ENCODE results near the gene CHST11. TPM values are rescaled to one million over a fixed set of nuclear protein-coding genes. Genes with fewer than 3 reads are reported as not detected.

The CHST11 gene
- total and polyA plus RNA-seq, 2 of the 4 experiments (the other 2 are of a cell fraction): 1.4 to 2.7 TPM

DNA sequence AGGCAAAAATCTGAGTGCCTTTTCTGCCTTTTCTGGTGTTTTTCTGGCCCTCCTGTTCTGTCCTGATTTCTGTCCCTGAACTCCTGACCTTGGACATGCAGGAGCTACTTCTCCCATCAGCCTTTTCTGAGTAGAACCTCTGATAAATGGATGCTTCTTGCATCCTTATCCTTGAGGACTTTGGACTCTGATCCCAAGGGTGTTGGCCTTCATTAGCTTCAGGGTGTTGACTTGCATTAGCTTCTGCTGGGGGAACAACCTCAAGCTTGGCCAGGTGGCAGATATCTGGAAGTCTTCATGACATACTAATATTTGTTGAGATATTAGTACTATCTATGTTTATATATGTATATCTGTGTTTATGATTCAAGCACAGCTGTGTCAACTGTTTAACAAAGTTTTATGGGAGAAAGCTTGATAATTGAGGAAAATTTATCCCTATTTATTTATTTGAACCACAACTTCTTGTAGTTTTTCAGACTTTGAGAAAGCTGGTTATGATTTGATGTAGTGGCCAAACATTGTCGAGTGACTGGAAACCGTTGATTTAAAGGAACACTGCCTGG lies 124.3 kb downstream of the CHST11 start:
- Histone ChIP-seq H3K4me3 (ENCODE audit: insufficient read depth, low read depth, low read length) (no peak overlapping the region), H3K4ac (ENCODE audit: low read depth, low read length) (no peak overlapping the region), H3K9me3 (ENCODE audit: control insufficient read depth, insufficient read depth, low read length) (no peaks in the 10 kb centered on the region), H2AK9ac (replicated peaks; ENCODE audit: low read depth, low read length, poor library complexity) (no peak overlapping the region), H4K8ac (ENCODE audit: low read depth in 2 of 2, low read length in 2 of 2) (no peak overlapping the region), H3K18ac (ENCODE audit: low read depth, low read length) (no peak overlapping the region), H3K4me2 (ENCODE audit: low read depth, low read length) (no peak overlapping the region), H3K9me1 (ENCODE audit: insufficient read depth, low read length) (peaks cover 13% of the 10 kb centered on the region), H4K5ac (ENCODE audit: low read depth, low read length) (no peak overlapping the region), H2AFZ (replicated peaks; ENCODE audit: low read length, poor library complexity) (no peak overlapping the region), H3K36me3 (ENCODE audit: control insufficient read depth, insufficient read depth, low read length) (no peaks in the 10 kb centered on the region), H4K91ac (ENCODE audit: insufficient read depth, low read depth, low read length) (no peak overlapping the region), H3K27me3 (ENCODE audit: control insufficient read depth, insufficient read depth, low read length) (no peaks in the 10 kb centered on the region; the same call in 1 of the 2 replicates), H2AK5ac (ENCODE audit: low read depth, low read length) (no peak overlapping the region), H3K79me1 (ENCODE audit: low read depth in 1 of 2, low read length in 2 of 2) (no peaks in the 10 kb centered on the region), H3K4me1 (ENCODE audit: control insufficient read depth, insufficient read depth, low read length) (peaks cover 11% of the 10 kb centered on the region), H3K56ac (ENCODE audit: extremely low read depth, insufficient read depth, low read length) (no peak overlapping the region), H3K14ac (replicated peaks; ENCODE audit: low read depth, low read length) (no peak overlapping the region), H3K9ac (ENCODE audit: low read depth, low read length) (no peak overlapping the region), H4K20me1 (ENCODE audit: insufficient read depth, low read length) (no peaks in the 10 kb centered on the region), H2BK15ac (ENCODE audit: low read depth, low read length) (no peak overlapping the region), H2BK20ac (ENCODE audit: low read depth, low read length) (no peak overlapping the region), H2BK120ac (ENCODE audit: low read depth, low read length) (no peak overlapping the region), H3K23ac (ENCODE audit: low read depth, low read length) (no peak overlapping the region), H3K27ac (ENCODE audit: insufficient read depth, low read length) (no peak overlapping the region), H2BK5ac (ENCODE audit: low read depth, low read length, poor library complexity, severe bottlenecking) (no peak overlapping the region)
- in situ Hi-C loops (cut with MboI; ENCODE audit: low sequenced_read_pairs) (no loop called here), intact Hi-C loops (cut with micrococcal nuclease) (no loop called here), dilution Hi-C loops (cut with HindIII; ENCODE audit: low sequenced_read_pairs, unreplicated experiment) (no loop called here)
- BruUV-seq (replicated peaks): no TSS peak
- no peak for ATAC-seq (ENCODE audit: low read depth)
- no CpG with 5 or more reads among the region's 2 CpGs for WGBS, 2 experiments (ENCODE audit: extremely low coverage in 2 of 2, insufficient read length in 1 of 2)
- CTCF ChIA-PET: no interaction called here
- peak; percentile 53 for DNase-seq
- POLR2A ChIA-PET (ENCODE audit: unreplicated experiment): no interaction called here
- TF ChIP-seq, protein P1, sequence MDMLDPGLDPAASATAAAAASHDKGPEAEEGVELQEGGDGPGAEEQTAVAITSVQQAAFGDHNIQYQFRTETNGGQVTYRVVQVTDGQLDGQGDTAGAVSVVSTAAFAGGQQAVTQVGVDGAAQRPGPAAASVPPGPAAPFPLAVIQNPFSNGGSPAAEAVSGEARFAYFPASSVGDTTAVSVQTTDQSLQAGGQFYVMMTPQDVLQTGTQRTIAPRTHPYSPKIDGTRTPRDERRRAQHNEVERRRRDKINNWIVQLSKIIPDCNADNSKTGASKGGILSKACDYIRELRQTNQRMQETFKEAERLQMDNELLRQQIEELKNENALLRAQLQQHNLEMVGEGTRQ (IDR thresholded peaks at IDR 0.05; ENCODE audit: low read depth, low read length): no peak
- TF ChIP-seq FOS (IDR thresholded peaks at IDR 0.05; ENCODE audit: low read depth, low read length): no peak
